SH-SY5Y (cell line): ENCODE measurements around the gene FNIP1.

Experiments
- GATA2 ChIP-seq: IDR thresholded peaks from 2 replicates; pipeline ENCODE4 v1.6.1; 2011; ENCODE audit warnings: mild to moderate bottlenecking, low read depth, low read length
- GATA3 ChIP-seq: IDR thresholded peaks from 2 replicates; pipeline ENCODE4 v1.6.1; 2011; ENCODE audit warnings: low read depth, mild to moderate bottlenecking, low read length, moderate library complexity

GRCh38 chr5:131682175-131682574 is 114.6 kb downstream of the FNIP1 start:
- TF ChIP-seq GATA2: no peak
- TF ChIP-seq GATA3: no peak
